ENCODE data around the gene ZC3H18.

ZC3H18 gene

GRCh38 chr16:88631384-88631783 is 61.2 kb downstream of the ZC3H18 start:
- no peak overlapping the region for H3K27ac ChIP-seq (ENCODE audit: low read depth, low read length)
- peaks cover 12% of the 10 kb centered on the region for H3K36me3 ChIP-seq (ENCODE audit: control insufficient read depth, insufficient read depth, low read length)
- H3K9ac ChIP-seq (ENCODE audit: low read length) = no peak overlapping the region
- peaks cover 12% of the 10 kb centered on the region for H3K27me3 ChIP-seq (ENCODE audit: control insufficient read depth, insufficient read depth, low read length)
- no peaks in the 10 kb centered on the region for H3K4me1 ChIP-seq (ENCODE audit: control insufficient read depth, insufficient read depth, low read length)
- H3K4me3 ChIP-seq (ENCODE audit: low read length) = no peak overlapping the region

- Histone ChIP-seq H3K4me3 (ENCODE audit: low read length) (no peak overlapping the region), H3K36me3 (ENCODE audit: control insufficient read depth, insufficient read depth, low read length) (peaks cover 7% of the 10 kb centered on the region), H3K27me3 (ENCODE audit: control insufficient read depth, insufficient read depth, low read length) (peaks cover 14% of the 10 kb centered on the region), H3K27ac (ENCODE audit: low read depth, low read length) (no peak overlapping the region), H3K9ac (ENCODE audit: low read length) (no peak overlapping the region), H3K4me1 (ENCODE audit: control insufficient read depth, insufficient read depth, low read length) (no peaks in the 10 kb centered on the region)
Measured at GRCh38 chr16:88631920-88632586, 61.9 kb downstream of the ZC3H18 start.

GRCh38 chr16:88632587-88632930 is 62.4 kb downstream of the ZC3H18 start:
- Histone ChIP-seq H3K9ac (ENCODE audit: low read length) (no peak overlapping the region), H3K36me3 (ENCODE audit: control insufficient read depth, insufficient read depth, low read length) (peaks cover 7% of the 10 kb centered on the region), H3K27ac (ENCODE audit: low read depth, low read length) (no peak overlapping the region)

GRCh38 chr16:88633684-88634140 is 63.5 kb downstream of the ZC3H18 start:
- H3K4me1 ChIP-seq (ENCODE audit: control insufficient read depth, insufficient read depth, low read length) = no peaks in the 10 kb centered on the region
- H3K4me3 ChIP-seq (ENCODE audit: low read length) = peak overlapping the region; percentile 21
- H3K9ac ChIP-seq (ENCODE audit: low read length) = no peak overlapping the region
- no peak overlapping the region for H3K27ac ChIP-seq (ENCODE audit: low read depth, low read length)
- peaks cover 21% of the 10 kb centered on the region for H3K27me3 ChIP-seq (ENCODE audit: control insufficient read depth, insufficient read depth, low read length)
- H3K36me3 ChIP-seq (ENCODE audit: control insufficient read depth, insufficient read depth, low read length) = peaks cover 7% of the 10 kb centered on the region

More at GRCh38 chr16:88632587-88632930, 62.4 kb downstream of the ZC3H18 start:
- no peak overlapping the region for H3K4me3 ChIP-seq (ENCODE audit: low read length)
- peaks cover 15% of the 10 kb centered on the region for H3K27me3 ChIP-seq (ENCODE audit: control insufficient read depth, insufficient read depth, low read length)
- no peaks in the 10 kb centered on the region for H3K4me1 ChIP-seq (ENCODE audit: control insufficient read depth, insufficient read depth, low read length)

GRCh38 chr16:88634141-88634993 is 64.2 kb downstream of the ZC3H18 start:
- H3K9ac ChIP-seq (ENCODE audit: low read length) = no peak overlapping the region
- H3K4me1 ChIP-seq (ENCODE audit: control insufficient read depth, insufficient read depth, low read length) = no peaks in the 10 kb centered on the region
- H3K36me3 ChIP-seq (ENCODE audit: control insufficient read depth, insufficient read depth, low read length) = peaks cover 7% of the 10 kb centered on the region
- peaks cover 28% of the 10 kb centered on the region for H3K27me3 ChIP-seq (ENCODE audit: control insufficient read depth, insufficient read depth, low read length)
- H3K27ac ChIP-seq (ENCODE audit: low read depth, low read length) = no peak overlapping the region
- peak overlapping the region; percentile 48 for H3K4me3 ChIP-seq (ENCODE audit: low read length)

GRCh38 chr16:88634994-88635670 is 64.9 kb downstream of the ZC3H18 start:
- Histone ChIP-seq H3K27ac (ENCODE audit: low read depth, low read length) (no peak overlapping the region), H3K27me3 (ENCODE audit: control insufficient read depth, insufficient read depth, low read length) (peaks cover 36% of the 10 kb centered on the region), H3K9ac (ENCODE audit: low read length) (no peak overlapping the region), H3K4me1 (ENCODE audit: control insufficient read depth, insufficient read depth, low read length) (no peaks in the 10 kb centered on the region), H3K36me3 (ENCODE audit: control insufficient read depth, insufficient read depth, low read length) (peaks cover 7% of the 10 kb centered on the region), H3K4me3 (ENCODE audit: low read length) (peak overlapping the region; percentile 48)

GRCh38 chr16:88635671-88636319 is 65.6 kb downstream of the ZC3H18 start:
- Histone ChIP-seq H3K4me3 (ENCODE audit: low read length) (no peak overlapping the region), H3K36me3 (ENCODE audit: control insufficient read depth, insufficient read depth, low read length) (peaks cover 6% of the 10 kb centered on the region)

GRCh38 chr16:88636488-88637265 is 66.5 kb downstream of the ZC3H18 start:
- peaks cover 41% of the 10 kb centered on the region for H3K27me3 ChIP-seq (ENCODE audit: control insufficient read depth, insufficient read depth, low read length)
- H3K36me3 ChIP-seq (ENCODE audit: control insufficient read depth, insufficient read depth, low read length) = no peaks in the 10 kb centered on the region
- no peak overlapping the region for H3K4me3 ChIP-seq (ENCODE audit: low read length)
- H3K27ac ChIP-seq (ENCODE audit: low read depth, low read length) = no peak overlapping the region
- H3K4me1 ChIP-seq (ENCODE audit: control insufficient read depth, insufficient read depth, low read length) = no peaks in the 10 kb centered on the region
- no peak overlapping the region for H3K9ac ChIP-seq (ENCODE audit: low read length)

More at GRCh38 chr16:88635671-88636319, 65.6 kb downstream of the ZC3H18 start:
- peaks cover 41% of the 10 kb centered on the region for H3K27me3 ChIP-seq (ENCODE audit: control insufficient read depth, insufficient read depth, low read length)
- no peaks in the 10 kb centered on the region for H3K4me1 ChIP-seq (ENCODE audit: control insufficient read depth, insufficient read depth, low read length)
- no peak overlapping the region for H3K9ac ChIP-seq (ENCODE audit: low read length)
- H3K27ac ChIP-seq (ENCODE audit: low read depth, low read length) = no peak overlapping the region

GRCh38 chr16:88638323-88639230 is 68.4 kb downstream of the ZC3H18 start, which contains the start of gene IL17C:
TSS of gene IL17C (plus strand) at chr16:88638572. CDS start at chr16:88638642, 70 bp downstream.
- Histone ChIP-seq H3K4me3 (ENCODE audit: low read length) (no peak within 1 kb of the TSS), H3K36me3 (ENCODE audit: control insufficient read depth, insufficient read depth, low read length) (no peaks in the 10 kb centered on the region), H3K27me3 (ENCODE audit: control insufficient read depth, insufficient read depth, low read length) (peaks cover 42% of the 10 kb centered on the region), H3K4me1 (ENCODE audit: control insufficient read depth, insufficient read depth, low read length) (no peaks in the 10 kb centered on the region), H3K9ac (ENCODE audit: low read length) (no peak within 1 kb of the TSS), H3K27ac (ENCODE audit: low read depth, low read length) (no peak within 1 kb of the TSS)

- peaks cover 40% of the 10 kb centered on the region for H3K27me3 ChIP-seq (ENCODE audit: control insufficient read depth, insufficient read depth, low read length)
Measured at GRCh38 chr16:88639231-88640038, 69.2 kb downstream of the ZC3H18 start.

More at GRCh38 chr16:88639231-88640038, 69.2 kb downstream of the ZC3H18 start:
- Histone ChIP-seq H3K9ac (ENCODE audit: low read length) (no peak overlapping the region), H3K36me3 (ENCODE audit: control insufficient read depth, insufficient read depth, low read length) (no peaks in the 10 kb centered on the region), H3K4me1 (ENCODE audit: control insufficient read depth, insufficient read depth, low read length) (no peaks in the 10 kb centered on the region), H3K4me3 (ENCODE audit: low read length) (no peak overlapping the region), H3K27ac (ENCODE audit: low read depth, low read length) (no peak overlapping the region)
